HG03354 (cell line): ENCODE measurements around the gene SMU1.
"Not testable (repeated sequence)": the region's sequence is repeated elsewhere in the genome, so short reads cannot be mapped to it uniquely, and the experiment has no call there.

Source experiments
- ATAC-seq: cut with Tn5 transposase; IDR thresholded peaks from one replicate; pipeline ENCODE4 v1.9.1; 2021; ENCODE audit warnings: mild to moderate bottlenecking; ENCODE audit not compliant: unreplicated experiment, poor library complexity, severe bottlenecking

The SMU1 gene

DNA sequence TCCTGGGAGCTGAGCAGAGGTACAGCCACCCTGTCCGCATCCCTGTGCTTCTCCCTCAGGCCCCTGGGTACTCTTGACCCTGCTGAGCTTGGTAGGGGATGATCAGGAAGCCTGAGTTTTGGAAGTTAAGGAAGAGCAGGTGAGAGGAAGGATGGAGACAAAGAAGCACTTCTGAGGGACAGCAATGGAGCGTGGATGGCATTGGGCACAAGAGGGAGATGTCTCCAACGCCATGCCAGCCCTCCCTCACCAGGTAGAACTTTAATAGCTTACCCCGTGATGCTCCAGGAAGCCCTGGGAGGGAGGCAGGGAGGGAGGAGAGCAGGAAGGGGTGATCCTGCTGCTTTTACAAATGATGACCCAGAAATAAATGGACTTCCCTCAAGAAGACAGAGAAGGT is 29.9 kb upstream of the SMU1 start:
- no peak for ATAC-seq

DNA sequence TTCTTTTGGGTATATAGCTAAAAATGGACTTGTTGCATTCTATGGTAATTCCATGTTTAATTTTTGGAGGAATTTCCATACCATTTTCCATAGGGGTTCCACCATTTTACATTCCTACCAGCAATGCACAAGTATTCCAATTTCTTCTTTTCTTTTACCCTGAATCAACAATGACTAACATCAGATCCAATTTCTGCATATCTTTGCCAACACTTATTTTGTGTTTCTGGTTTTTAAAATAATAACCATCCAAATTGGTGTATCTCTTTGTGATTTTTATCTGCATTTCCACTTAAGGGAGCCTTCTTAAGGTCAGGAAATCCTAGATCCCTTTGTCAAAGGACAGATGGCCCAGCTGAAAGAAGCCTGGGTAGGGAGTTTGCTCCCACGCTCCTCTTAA is 29.5 kb upstream of the SMU1 start:
- no peak for ATAC-seq

DNA sequence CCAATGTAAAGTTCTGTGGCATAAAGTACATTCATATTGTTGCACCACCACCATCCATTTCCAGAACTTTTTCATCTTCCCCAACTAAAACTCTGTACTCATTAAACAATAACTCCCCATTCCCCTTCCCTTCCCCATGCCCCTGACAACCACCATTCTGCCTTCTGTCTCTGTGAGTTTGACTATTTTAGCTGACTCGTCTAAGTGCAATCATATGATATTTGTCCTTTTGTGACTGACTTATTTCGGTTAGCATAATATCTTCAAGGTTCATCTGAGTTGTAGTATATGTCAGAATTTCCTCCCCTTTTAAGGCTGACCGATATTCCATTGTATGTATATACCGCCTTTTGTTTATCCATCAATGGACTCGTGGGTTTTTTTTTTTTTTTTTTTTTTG is 29.0 kb upstream of the SMU1 start:
- ATAC-seq, result no peak

DNA sequence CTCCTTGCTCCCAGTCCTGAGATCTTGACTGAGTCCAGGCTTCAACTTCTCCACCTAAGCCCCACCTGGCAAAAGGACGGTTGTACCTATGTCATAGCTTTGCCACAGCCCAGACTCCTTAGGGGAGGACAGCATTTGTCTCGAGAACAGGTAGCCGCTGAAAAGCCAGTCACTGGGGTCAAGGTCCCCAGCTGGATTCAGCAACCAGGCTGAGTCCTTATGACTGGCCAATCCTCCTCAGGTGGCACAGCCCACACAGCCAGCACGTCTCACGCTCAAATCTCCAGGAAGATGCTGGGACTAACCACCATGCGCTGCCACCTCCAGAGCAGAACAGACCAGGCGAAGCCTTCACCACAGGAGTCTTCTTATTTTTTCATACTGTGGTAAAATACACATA is 27.9 kb upstream of the SMU1 start:
- no peak for ATAC-seq

DNA sequence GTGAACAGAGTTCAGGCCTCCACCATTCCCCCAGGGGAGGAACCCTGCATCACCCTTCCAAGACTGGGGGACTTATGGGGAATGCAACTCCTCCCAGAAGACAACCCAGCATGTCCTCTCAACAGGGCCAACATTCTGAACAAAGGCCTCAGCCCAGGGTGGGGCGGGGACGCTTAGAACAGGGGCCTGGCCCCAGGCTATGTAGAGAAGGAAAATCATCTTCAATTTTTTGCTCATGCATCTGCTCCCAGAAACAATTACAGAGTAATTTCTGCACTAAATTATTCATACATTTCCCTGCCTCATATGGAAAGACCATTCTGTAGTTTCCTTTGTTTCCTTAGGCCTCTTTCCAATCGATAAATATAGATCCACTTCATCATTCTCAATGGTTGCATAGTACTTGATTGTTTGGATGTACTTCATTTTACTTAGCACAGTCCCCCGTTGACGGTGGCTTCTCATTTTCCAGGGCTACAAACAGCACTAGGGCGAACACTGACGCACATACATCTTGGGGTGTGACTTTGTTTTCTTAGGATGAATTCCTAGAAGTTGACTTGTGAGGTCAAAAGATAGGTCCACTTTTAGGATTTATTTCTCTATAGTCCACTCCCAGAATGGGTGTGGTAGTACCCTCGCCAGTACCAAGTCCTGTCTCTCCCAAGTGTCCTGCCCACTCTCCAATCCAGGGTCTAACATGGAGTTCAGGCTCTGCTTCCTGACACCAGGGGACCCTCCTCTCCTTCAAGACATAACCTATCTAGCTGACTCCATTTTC is 27.2 kb upstream of the SMU1 start:
- no peak for ATAC-seq

DNA sequence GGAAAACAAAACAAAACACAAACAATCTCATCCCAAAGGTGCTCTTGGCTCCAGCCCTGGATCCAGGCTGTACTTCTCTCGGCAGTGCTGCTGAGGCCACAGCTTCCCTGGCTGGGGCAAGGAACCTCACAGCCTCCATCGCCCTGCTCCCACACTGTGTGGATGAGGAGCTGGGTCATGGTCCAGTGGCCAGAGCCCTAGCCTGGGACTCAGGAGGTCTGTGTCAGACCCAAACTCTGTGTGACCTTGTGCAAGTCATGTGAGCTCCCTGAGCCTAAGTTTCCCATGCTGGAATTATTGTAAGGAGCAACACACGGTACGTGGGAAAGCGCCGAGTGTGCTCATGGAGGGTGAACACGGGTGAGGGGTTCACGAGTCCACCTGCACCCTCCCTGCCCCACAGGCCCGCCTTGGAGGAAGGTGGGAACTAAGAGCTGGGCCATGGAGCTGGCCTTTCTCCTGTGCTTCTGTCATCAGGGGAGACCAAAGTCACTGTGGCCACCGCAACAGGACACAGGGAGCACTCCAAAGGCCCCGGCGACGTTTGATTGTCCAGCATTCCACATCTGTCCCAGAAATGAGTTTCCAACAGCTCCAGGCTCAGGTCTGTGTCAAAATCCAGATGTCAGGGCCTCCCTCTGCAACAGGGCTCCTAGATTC is 26.2 kb upstream of the SMU1 start:
- ATAC-seq, result no peak

DNA sequence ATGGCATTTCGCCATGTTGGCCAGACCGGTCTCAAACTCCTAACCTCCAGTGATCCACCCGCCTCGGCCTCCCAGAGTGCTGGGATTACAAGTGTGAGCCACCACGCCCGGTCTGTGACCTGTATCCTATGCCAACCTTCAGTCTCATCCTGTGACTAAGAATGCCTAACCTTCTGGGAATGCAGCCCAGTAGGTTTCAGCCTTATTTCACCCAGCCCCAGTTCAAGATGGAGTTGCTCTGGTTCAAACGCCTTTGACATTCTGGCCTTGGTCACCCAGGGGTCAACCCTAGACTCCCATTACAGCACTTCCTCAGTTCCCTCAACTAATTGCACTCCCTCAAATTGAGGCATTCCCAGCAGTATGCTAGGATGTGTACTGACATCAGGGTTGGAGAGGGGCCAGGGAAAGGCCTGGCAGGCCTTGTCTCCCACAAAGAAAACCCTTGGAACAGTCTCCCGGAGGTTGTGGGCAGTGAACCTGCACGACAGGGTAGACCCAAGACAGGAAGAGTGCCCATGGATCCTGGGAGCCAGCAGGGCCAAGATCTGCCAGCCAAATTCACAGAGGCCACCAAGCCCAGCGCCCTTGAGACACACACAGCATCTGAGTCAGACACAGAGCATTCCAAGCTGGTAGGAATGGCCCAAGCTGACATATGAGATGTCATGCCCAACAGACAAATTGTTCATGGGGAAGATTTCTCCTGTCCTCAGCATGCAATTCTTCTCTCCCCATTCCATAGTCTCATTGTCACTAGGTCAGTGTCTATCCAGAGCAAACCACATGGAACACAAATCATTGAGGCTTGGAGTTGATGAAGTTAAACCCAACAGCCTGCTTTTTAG is 24.9 kb upstream of the SMU1 start:
- ATAC-seq, result no peak

DNA sequence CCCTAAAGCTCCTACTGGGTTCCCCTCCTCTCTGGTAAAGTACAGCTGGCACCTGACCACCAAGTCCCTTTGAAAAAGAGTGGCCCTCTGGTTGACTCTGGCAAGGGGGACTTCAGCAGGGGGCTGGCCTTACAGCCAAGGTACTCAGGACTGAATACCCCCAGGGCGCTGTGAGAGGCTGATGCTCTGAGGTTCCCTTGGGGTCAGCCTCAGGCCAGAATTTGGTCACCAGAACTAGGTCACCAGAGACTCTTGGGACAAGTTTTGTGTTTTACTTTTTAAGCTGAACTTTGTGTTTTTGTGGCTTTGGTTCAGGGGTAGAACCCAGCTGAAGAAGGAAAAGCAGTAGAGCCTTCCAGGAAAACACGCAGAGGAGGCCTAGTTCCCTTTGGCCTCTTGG is 23.3 kb upstream of the SMU1 start:
- ATAC-seq, result no peak

DNA sequence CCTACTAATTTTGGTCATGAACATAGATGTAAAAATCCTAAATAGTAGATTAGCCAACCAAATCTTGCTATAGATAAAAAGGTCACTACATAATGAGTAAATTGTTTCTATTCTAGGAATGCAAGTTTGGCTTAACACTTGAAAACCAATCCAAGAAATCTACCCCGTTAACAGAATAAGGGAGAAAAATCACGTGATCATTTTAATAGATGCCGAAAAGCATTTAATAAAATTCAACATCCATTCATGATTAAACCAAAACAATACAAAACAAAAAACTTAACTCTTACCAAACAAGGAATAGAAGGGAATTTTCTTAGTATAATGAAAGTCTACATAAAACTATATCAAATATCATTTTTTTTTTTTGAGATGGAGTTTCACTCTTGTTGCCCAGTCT is 20.7 kb upstream of the SMU1 start:
- ATAC-seq, result no peak

DNA sequence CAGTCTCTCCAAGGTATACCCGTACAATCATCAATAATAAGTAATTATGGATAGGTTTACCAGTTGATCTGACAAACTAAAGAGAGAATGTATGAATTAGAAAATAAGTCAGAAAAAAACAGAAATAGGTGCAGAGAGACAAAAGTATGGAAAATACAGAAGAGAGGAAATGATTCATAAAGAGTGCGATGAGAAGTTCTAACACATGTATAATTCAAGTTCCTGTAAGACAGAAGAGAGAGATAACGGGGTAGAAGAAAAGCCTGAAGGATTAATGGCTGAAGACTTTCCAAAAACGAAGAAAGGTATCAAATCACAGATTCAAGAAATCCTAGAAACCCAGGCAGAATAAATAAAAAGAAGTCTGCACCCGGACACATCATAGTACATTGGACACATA is 16.2 kb upstream of the SMU1 start:
- no peak for ATAC-seq

DNA sequence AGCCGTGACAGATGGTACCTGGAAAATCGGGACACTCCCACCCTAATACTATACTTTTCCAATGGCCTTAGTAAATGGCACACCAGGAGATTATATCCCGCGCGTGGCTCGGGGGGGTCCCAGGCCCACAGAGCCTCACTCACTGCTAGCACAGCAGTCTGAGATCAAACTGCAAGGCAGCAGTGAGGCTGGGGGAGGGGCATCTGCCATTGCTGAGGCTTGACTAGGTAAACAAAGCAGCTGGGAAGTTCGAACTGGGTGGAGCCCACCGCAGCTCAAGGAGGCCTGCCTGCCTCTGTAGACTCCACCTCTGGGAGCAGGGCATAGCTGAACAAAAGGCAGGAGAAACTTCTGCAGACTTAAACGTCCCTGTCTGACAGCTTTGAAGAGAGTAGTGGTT is 9.2 kb upstream of the SMU1 start:
- not testable (repeated sequence) for ATAC-seq

DNA sequence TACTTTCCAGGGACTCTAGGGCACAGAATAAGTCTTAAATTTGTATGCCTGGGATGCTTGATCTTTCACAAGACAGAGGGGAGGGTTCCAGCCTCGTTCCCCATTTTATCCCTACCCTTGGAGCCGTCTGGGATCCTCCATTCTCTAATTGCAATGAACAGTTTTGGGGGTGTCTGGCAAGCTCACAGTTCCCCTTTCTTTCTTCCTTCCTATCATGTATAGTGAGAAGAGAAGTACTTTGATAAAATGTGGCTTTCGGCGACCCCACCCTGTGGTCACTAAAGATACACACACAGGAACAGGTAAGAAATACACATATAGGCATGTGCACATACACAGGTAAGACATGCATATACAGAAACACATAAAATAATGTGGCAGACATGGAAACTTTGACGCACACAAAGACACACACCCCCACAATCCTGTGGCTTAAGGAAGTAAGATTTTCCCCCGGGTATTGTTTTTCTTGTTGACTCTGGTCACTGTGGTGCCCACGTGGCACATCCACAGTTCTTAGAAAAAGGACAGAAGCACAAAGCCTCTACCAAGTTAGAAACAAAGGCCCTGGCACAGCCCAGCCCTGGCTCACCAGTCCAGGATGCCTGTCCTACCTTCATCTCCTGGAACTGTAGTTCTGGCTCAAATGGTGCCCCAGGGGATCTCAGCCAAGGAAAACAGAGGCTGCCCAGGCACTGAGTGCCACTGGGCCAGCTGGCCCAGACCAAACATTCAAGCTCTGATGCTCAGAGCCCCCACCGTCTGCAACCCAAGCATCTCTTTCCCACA is 6.3 kb upstream of the SMU1 start:
- ATAC-seq, result no peak

DNA sequence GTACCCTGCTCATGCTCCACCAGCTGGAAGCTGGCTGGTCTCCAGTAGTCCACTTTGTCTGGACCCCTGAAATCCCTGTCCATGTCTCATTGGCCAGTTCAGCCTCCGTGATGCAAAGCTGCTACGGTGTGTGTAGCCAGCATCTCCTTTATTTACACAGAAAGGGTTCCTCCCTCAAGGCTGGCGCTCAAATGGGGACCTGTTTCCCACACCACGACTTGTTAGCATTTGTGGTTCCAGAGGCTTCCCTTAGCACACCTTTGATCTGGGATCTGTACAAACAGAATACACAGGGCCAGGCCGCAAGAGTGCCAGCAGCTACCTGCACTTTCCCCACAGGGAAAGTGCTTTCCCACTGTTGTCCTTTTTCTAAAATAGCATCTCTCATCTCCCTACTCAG is 5.7 kb upstream of the SMU1 start:
- ATAC-seq, result no peak

DNA sequence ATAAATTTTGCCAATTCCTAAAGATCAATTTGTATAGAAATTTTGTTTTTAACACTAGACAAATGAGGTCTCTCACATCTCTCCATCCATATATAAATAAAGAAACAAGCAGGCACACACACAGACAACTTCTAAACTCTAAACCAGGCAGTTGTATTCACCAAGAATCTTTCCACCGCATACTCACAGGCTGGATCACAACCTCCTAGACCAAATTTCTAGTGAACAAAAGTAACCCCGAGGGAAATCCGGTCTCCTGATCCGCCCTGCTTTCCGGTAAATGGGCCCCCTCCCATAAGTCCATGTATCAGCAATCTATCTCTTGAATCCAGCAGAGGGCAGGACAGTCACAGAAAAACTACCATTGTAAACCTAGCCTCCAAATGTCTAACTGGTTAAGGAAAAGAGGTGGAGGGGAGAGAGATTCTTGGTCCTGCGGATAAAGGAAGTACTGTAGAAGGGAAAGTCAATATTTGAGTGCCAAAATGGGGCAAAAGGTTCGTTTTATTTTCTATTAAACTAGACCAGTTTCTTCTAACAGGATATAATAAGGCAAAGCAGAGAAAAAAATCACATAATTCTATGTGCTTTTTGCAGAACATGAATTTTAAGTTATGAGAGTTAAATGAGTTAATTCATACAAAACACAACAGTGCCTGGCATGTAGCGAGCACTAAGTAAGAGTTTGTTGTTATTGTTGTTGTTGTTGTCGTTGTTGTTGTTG is 4.8 kb upstream of the SMU1 start:
- ATAC-seq, result peak; percentile 49

DNA sequence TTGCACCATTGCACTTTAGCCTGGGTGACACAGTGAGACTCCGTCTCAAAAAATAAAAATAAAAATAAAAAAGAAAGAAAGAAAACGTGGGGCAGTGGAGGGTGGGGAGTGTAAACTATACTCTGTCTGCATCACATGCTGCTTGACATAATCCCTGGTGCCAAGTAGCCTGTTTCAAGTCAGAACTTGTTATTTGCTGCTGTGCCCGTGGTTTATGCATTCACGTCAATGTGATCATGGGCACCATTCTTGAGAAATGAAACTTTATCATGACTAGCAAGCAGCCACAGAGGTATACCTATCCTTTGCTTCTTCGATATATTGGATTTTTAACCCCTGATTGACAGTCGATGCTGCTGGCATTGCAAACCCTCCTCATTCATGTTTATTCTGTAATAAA is 4.1 kb upstream of the SMU1 start:
- ATAC-seq, result no peak

DNA sequence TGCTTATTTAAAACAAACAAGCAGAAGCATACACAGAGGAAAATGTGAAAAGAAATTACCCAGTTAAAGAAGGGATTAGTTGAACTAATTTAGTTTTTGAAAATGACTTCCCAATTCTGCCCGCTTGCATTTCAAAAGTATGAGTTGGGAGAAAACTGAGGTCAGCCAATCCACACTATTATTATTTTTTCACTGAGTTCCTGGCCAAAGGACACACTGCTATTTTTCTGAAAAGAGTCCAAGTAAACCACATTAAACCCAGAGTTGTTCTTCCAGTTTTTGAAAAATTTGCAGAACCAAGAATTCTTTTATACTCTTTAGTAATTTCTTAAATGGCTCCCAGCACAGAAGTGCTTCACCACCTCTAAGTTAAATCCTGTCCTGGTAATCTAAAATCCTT is 7.5 kb downstream of the SMU1 start:
- no peak for ATAC-seq

DNA sequence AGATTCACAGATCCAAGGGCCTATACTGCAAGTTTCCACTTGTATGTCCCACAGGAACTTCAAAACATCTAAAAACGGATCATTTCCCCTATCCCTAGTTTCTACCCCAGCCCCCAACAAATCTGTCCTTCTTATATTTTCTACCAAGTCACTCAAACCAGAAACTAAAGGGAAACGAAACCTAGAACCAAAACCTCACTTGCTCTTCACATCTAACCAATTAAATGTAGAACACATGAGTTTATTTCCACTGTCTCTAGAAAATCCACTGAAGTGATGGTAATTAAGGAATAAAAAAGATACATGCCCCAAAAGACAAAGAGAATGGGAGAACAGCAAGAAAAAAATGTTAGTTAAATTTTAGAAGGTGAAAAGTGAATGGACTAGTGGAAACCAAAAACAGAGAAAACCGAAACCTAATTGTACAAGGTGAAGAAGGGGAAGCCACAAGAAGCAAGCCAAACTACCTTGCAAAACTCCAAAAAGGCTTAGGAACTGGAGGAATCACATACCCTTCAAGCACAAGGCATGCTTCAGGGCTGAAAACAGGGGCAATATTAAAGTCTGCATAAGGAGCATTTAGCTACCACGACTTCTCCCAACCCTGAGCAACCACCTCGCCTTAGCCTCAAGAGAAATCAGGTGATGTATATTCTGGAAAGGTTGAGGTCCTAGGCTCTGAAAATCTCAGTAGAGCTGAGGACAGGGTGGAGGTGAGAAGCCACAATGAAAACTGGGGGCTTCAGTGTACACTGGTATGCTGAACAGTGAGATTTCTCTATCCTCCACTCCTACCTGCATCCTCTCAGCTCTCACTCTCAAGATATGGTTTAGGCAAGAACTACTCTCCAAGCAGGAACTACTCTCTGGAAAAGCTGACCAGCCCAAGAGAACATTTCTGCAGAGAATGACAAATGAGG is 11.1 kb downstream of the SMU1 start:
- peak; percentile 86 for ATAC-seq

DNA sequence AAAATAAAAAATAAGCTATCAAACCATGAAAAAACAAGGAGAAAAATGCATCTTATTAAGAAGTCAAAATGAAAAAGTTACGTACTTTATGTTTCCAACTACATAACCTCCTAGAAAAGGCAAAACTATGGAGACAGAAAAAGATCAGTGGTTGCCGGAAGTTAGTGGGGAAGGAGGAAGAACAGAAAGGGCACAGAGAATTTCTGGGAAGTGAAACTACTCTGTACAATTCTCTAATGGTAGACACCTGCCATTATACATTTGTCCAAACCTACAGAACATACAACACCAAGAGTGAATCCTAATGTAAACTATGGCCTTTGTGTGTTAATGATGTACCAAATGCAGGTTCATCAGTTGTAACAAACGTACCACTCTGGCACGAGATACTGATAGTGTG is 25.3 kb downstream of the SMU1 start:
- no peak for ATAC-seq
